GM23338 (cell line): ENCODE measurements around the gene ZNF211. TPM values are rescaled to one million over a fixed set of nuclear protein-coding genes. Genes with fewer than 3 reads are reported as not detected.

ENCODE experiments used
- ATAC-seq: fragments of 200-7000 bp; cut with Tn5 transposase; 3 replicates; pipeline ENCODE4 v1.9.1; 2020
- DNase-seq: peaks from one replicate; pipeline ENCODE4 v3.0.0-alpha.2; 2015; ENCODE audit warnings: low spot score
- H2AFZ ChIP-seq: fragments of 200-600 bp; sonication (generic); 2 replicates; pipeline ENCODE4 v1.8.0; 2016; ENCODE audit warnings: antibody characterized with exemption, mild to moderate bottlenecking, moderate library complexity
- H3F3A ChIP-seq: fragments of 200-600 bp; sonication (generic); replicated peaks from 2 replicates; pipeline ENCODE4 v1.8.0; 2017; ENCODE audit warnings: antibody characterized with exemption, mixed run types, low read depth
- H3K27ac ChIP-seq: fragments of 200-600 bp; sonication (generic); 2 replicates; pipeline ENCODE4 v1.6.1; 2016; ENCODE audit warnings: low read depth
- H3K27me3 ChIP-seq: fragments of 200-600 bp; sonication (generic); 2 replicates; pipeline ENCODE4 v1.8.0; 2016; ENCODE audit warnings: mild to moderate bottlenecking, mixed run types, moderate library complexity; ENCODE audit not compliant: insufficient read depth
- H3K36me3 ChIP-seq: fragments of 200-600 bp; sonication (generic); 2 replicates; pipeline ENCODE4 v1.8.0; 2016; ENCODE audit warnings: mild to moderate bottlenecking; ENCODE audit not compliant: insufficient read depth
- H3K4me1 ChIP-seq: fragments of 200-600 bp; sonication (generic); 2 replicates; pipeline ENCODE4 v1.8.0; 2016; ENCODE audit warnings: mild to moderate bottlenecking, moderate library complexity; ENCODE audit not compliant: insufficient read depth
- H3K4me2 ChIP-seq: fragments of 200-600 bp; sonication (generic); 2 replicates; pipeline ENCODE4 v1.7.1; 2017; ENCODE audit warnings: mixed run types
- H3K4me3 ChIP-seq: fragments of 200-600 bp; sonication (generic); 2 replicates; pipeline ENCODE4 v1.6.1; 2016; ENCODE audit warnings: mixed run types
- H3K79me2 ChIP-seq: fragments of 200-600 bp; sonication (generic); replicated peaks from 2 replicates; pipeline ENCODE4 v1.8.0; 2017; ENCODE audit warnings: mild to moderate bottlenecking; ENCODE audit not compliant: insufficient read depth
- H3K9me2 ChIP-seq: fragments of 200-600 bp; sonication (generic); 2 replicates; pipeline ENCODE4 v1.8.0; 2017; ENCODE audit not compliant: insufficient read depth
- H4K20me1 ChIP-seq: fragments of 200-600 bp; sonication (generic); replicated peaks from 2 replicates; pipeline ENCODE4 v1.8.0; 2017; ENCODE audit warnings: mild to moderate bottlenecking; ENCODE audit not compliant: insufficient read depth
- H3K27ac Mint-ChIP-seq: 2 replicates; pipeline ENCODE4 v1.8.0; 2020; ENCODE audit warnings: inconsistent platforms, mild to moderate bottlenecking, moderate library complexity, mixed read lengths
- H3K27me3 Mint-ChIP-seq: 3 replicates; pipeline ENCODE4 v1.8.0; 2022; ENCODE audit warnings: low read depth, mild to moderate bottlenecking, moderate library complexity, mixed read lengths, inconsistent platforms; ENCODE audit not compliant: insufficient read depth, poor library complexity
- H3K36me3 Mint-ChIP-seq: 3 replicates; pipeline ENCODE4 v1.8.0; 2021; ENCODE audit warnings: low read depth, mild to moderate bottlenecking, inconsistent platforms, moderate library complexity, mixed read lengths
- H3K4me1 Mint-ChIP-seq: 3 replicates; pipeline ENCODE4 v1.8.0; 2020; ENCODE audit warnings: mild to moderate bottlenecking, inconsistent platforms, mixed read lengths
- H3K4me3 Mint-ChIP-seq: 3 replicates; pipeline ENCODE4 v1.8.0; 2021; ENCODE audit warnings: moderate library complexity, mild to moderate bottlenecking, inconsistent platforms, mixed read lengths
- H3K9me3 Mint-ChIP-seq: 3 replicates; pipeline ENCODE4 v1.8.0; 2020; ENCODE audit warnings: moderate library complexity, mild to moderate bottlenecking, inconsistent platforms, mixed read lengths
- CREB1 ChIP-seq: fragments of 250-450 bp; sonication (Bioruptor Pico); IDR thresholded peaks from 2 replicates; pipeline ENCODE4 v1.5.0; 2020; ENCODE audit warnings: low read depth, mild to moderate bottlenecking, moderate library complexity
- CTCF ChIP-seq, 2 experiments: fragments of 200-600 bp in 1 of 2; sonication (generic) in 1 of 2; conservative IDR thresholded peaks; 2 replicates each; pipeline versions ENCODE4 v1.5.1 to v1.6.1; 2016 to 2017; ENCODE audit warnings: antibody characterized with exemption in 2 of 2, low read depth in 2 of 2, mild to moderate bottlenecking in 2 of 2, moderate library complexity in 1 of 2
- ETS1 ChIP-seq: IDR thresholded peaks from 2 replicates; pipeline ENCODE4 v1.6.1; 2016; ENCODE audit warnings: antibody characterized with exemption
- EZH2 ChIP-seq: fragments of 200-600 bp; sonication (generic); IDR thresholded peaks from one replicate; pipeline ENCODE4 v1.8.0; 2017; ENCODE audit warnings: antibody characterized with exemption, mild to moderate bottlenecking, low read depth; ENCODE audit not compliant: unreplicated experiment
- POLR2AphosphoS5 ChIP-seq: IDR thresholded peaks from 2 replicates; pipeline ENCODE4 v1.6.1; 2016; ENCODE audit warnings: antibody characterized with exemption, low read depth
- ZNF114 ChIP-seq: fragments of 250-450 bp; sonication (Bioruptor Pico); IDR thresholded peaks from 2 replicates; pipeline ENCODE4 v1.5.0; 2020; ENCODE audit warnings: mild to moderate bottlenecking, moderate library complexity
- ZNF462 ChIP-seq: fragments of 250-450 bp; sonication (Bioruptor Pico); IDR thresholded peaks from 2 replicates; pipeline ENCODE4 v1.5.0; 2020; ENCODE audit warnings: mild to moderate bottlenecking, moderate library complexity
- polyA plus RNA-seq: library from polyadenylated mRNA; unstranded; fragments of >200 nt; fragmentation: Nextera tagmentation; extraction: Ambion mirVana; gene quantifications from 2 replicates; pipeline ENCODE4 v1.2.1, GENCODE V29; 2016
- total RNA-seq: library from RNA; depleted of rRNA; stranded (reverse); fragments of >200 nt; shearing (Covaris generic); gene quantifications from 2 replicates; pipeline ENCODE4 v1.2.3, GENCODE V29; 2014

Gene ZNF211
- total and polyA plus RNA-seq, 2 experiments from 2014 or later, result 9.7 to 13.8 TPM

- H2AFZ ChIP-seq, result peak within 1 kb of the TSS; percentile 94
- peak within 1 kb of the TSS; percentile 98 for H3K4me2 ChIP-seq
- H3K27me3 ChIP-seq, result no peaks in the 10 kb centered on the region
- Mint-ChIP-seq H3K36me3 (peaks cover 60% of the 10 kb centered on the region), H3K27ac (peak within 1 kb of the TSS; percentile 89), H3K9me3 (peaks cover 80% of the 10 kb centered on the region), H3K4me3 (peak within 1 kb of the TSS; percentile 95), H3K4me1 (peaks cover 10% of the 10 kb centered on the region), H3K27me3 (peaks cover 18% of the 10 kb centered on the region)
- no peaks in the 10 kb centered on the region for H3F3A ChIP-seq
- peaks cover 4% of the 10 kb centered on the region for H4K20me1 ChIP-seq
- peaks cover 43% of the 10 kb centered on the region for H3K79me2 ChIP-seq
- H3K9me2 ChIP-seq, result peaks cover 17% of the 10 kb centered on the region; the same call in 1 of the 2 replicates
- peaks cover 12% of the 10 kb centered on the region; the same call in 1 of the 2 replicates for H3K36me3 ChIP-seq
- peak; percentile 99 for DNase-seq
- H3K4me1 ChIP-seq, result peaks cover 11% of the 10 kb centered on the region
- peak; percentile 90 for TF ChIP-seq ETS1
- TF ChIP-seq CREB1 (CRISPR knock-in tag), result peak; percentile 93
- TF ChIP-seq EZH2, result no peak
- TF ChIP-seq CTCF (conservative IDR thresholded peaks at IDR 0.05; ENCODE audit: low read depth in 2 of 2), result peak in 1 of 2 experiments; percentile 26; a peak in 1 of 4 replicates
- TF ChIP-seq POLR2AphosphoS5, result peak; percentile 35; the same call in 1 of the 2 replicates
- ATAC-seq, result peak; percentile 88
- H3K4me3 ChIP-seq, result peak within 1 kb of the TSS; percentile 94
- peak within 1 kb of the TSS; percentile 61; the same call in 1 of the 2 replicates for H3K27ac ChIP-seq
These were observed 49.2 kb upstream of the ZNF211 start, which contains the start of gene ZIK1 for GRCh38 chr19:57583521-57584416. Gene ZIK1, plus strand, starts transcription at chr19:57584145. Its CDS starts 212 bp downstream, at chr19:57584357.

DNA sequence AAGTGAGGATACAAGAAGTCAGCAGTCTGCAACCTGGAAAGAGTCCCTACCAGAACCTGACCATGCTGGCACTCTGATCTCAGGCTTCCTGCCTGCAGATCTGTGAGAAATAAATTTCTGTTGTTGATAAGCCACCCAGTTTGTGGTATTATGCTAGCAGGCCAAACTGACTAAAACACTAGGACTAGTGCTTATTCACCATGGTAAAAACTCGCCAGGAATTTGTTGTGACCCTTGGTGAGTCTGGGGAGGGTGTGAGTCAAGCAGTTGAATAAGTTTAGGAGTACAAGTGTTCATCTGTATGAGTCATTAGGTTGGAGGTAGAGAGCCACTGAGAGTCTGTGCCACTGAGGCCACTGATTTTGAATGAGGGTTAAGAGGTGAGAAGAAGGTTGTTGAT, 45.4 kb upstream of the ZNF211 start:
- Histone ChIP-seq H3K9me2 (peaks cover 8% of the 10 kb centered on the region; the same call in 1 of the 2 replicates), H3K4me1 (peaks cover 11% of the 10 kb centered on the region), H4K20me1 (peaks cover 12% of the 10 kb centered on the region), H3K4me3 (no peak overlapping the region), H3K27ac (no peak overlapping the region), H3F3A (0 out of 2 replicates have a peak, but pooled peaks cover 6% of the 10 kb centered on the region), H3K4me2 (no peak overlapping the region), H3K27me3 (no peaks in the 10 kb centered on the region), H2AFZ (no peak overlapping the region), H3K79me2 (peaks cover 50% of the 10 kb centered on the region), H3K36me3 (peaks cover 44% of the 10 kb centered on the region)
- Mint-ChIP-seq H3K27ac (no peak overlapping the region), H3K4me3 (no peak overlapping the region), H3K36me3 (peaks cover 91% of the 10 kb centered on the region), H3K9me3 (peaks cover 95% of the 10 kb centered on the region), H3K4me1 (peaks cover 7% of the 10 kb centered on the region), H3K27me3 (peaks cover 11% of the 10 kb centered on the region)
- ATAC-seq (no peak), DNase-seq (no peak)
- TF ChIP-seq ETS1 (no peak), ZNF114 (CRISPR knock-in tag) (no peak), ZNF462 (no peak), CREB1 (CRISPR knock-in tag) (no peak)
